Cardiac muscle cell (in vitro differentiated cells and primary cell): ENCODE data around the gene PPHLN1. TPM values are rescaled to one million over a fixed set of nuclear protein-coding genes. Genes with fewer than 3 reads are reported as not detected.
"Not testable (repeated sequence)": the region's sequence is repeated elsewhere in the genome, so short reads cannot be mapped to it uniquely, and the experiment has no call there.

Source experiments
- DNase-seq, 2 donors: peaks; one replicate each; pipeline versions ENCODE4 v3.0.0 to v3.0.0-alpha.2; 2010 to 2017; ENCODE audit warnings: low read depth in 1 of 2, low spot score in 1 of 2
- H3K27ac ChIP-seq: fragments of 200-600 bp; sonication (generic); 2 replicates; pipeline ENCODE4 v1.5.1; 2016
- H3K27me3 ChIP-seq: fragments of 200-600 bp; sonication (generic); 2 replicates; pipeline ENCODE4 v1.6.0; 2016; ENCODE audit warnings: control low read depth
- H3K36me3 ChIP-seq: fragments of 200-600 bp; sonication (generic); 2 replicates; pipeline ENCODE4 v1.5.1; 2016; ENCODE audit warnings: control low read depth
- H3K4me1 ChIP-seq: fragments of 200-600 bp; sonication (generic); 2 replicates; pipeline ENCODE4 v1.8.1; 2017; ENCODE audit warnings: low read depth, mild to moderate bottlenecking, mixed run types
- H3K4me3 ChIP-seq: fragments of 200-600 bp; sonication (generic); 2 replicates; pipeline ENCODE4 v1.5.1; 2016; ENCODE audit warnings: mild to moderate bottlenecking
- H3K9me3 ChIP-seq: fragments of 200-600 bp; sonication (generic); 2 replicates; pipeline ENCODE4 v1.5.1; 2017; ENCODE audit warnings: low read depth, mild to moderate bottlenecking, control low read depth
- CTCF ChIP-seq: IDR thresholded peaks from 2 replicates; pipeline ENCODE4 v1.5.1; 2012; ENCODE audit warnings: low read depth, mild to moderate bottlenecking, low read length
- polyA plus RNA-seq: library from polyadenylated mRNA; unstranded; fragments of >200 nt; fragmentation: Nextera tagmentation; extraction: Ambion mirVana; gene quantifications from 2 replicates; pipeline ENCODE4 v1.2.1, GENCODE V29; 2016
- total RNA-seq: library from RNA; depleted of rRNA; stranded (reverse); fragments of >200 nt; gene quantifications from 2 replicates; pipeline ENCODE4 v1.2.3, GENCODE V29; 2016

The PPHLN1 gene
- total and polyA plus RNA-seq, 2 experiments from 2014 or later = 70.6 to 77.6 TPM

GRCh38 chr12:42323856-42324255, 2.1 kb upstream of the PPHLN1 start:
- Histone ChIP-seq H3K4me3 (no peak overlapping the region), H3K36me3 (no peaks in the 10 kb centered on the region), H3K9me3 (no peaks in the 10 kb centered on the region), H3K27ac (no peak overlapping the region), H3K27me3 (no peaks in the 10 kb centered on the region), H3K4me1 (peaks cover 13% of the 10 kb centered on the region)
- no peak for TF ChIP-seq CTCF
- DNase-seq = no peak

GRCh38 chr12:42325326-42325652, 678 bp upstream of the PPHLN1 start:
- H3K4me1 ChIP-seq = peaks cover 13% of the 10 kb centered on the region

GRCh38 chr12:42326541-42327226, 717 bp downstream of the PPHLN1 start:
- peak overlapping the region; percentile 91 for H3K27ac ChIP-seq
- DNase-seq = peak; percentile 12 to 50

More at GRCh38 chr12:42325326-42325652, 678 bp upstream of the PPHLN1 start:
- no peaks in the 10 kb centered on the region for H3K9me3 ChIP-seq
- no peak for TF ChIP-seq CTCF
- peak overlapping the region; percentile 91 for H3K27ac ChIP-seq
- no peaks in the 10 kb centered on the region for H3K27me3 ChIP-seq
- H3K4me3 ChIP-seq = peak overlapping the region; percentile 62
- H3K36me3 ChIP-seq = no peaks in the 10 kb centered on the region
- DNase-seq = no peak

GRCh38 chr12:42327227-42327590, 1.2 kb downstream of the PPHLN1 start:
- no peak overlapping the region for H3K27ac ChIP-seq
- no peaks in the 10 kb centered on the region for H3K9me3 ChIP-seq
- H3K4me1 ChIP-seq = peaks cover 17% of the 10 kb centered on the region
- TF ChIP-seq CTCF = no peak
- DNase-seq = no peak
- H3K27me3 ChIP-seq = no peaks in the 10 kb centered on the region
- H3K4me3 ChIP-seq = peak overlapping the region; percentile 62
- no peaks in the 10 kb centered on the region for H3K36me3 ChIP-seq

More at GRCh38 chr12:42326541-42327226, 717 bp downstream of the PPHLN1 start:
- TF ChIP-seq CTCF = no peak
- no peaks in the 10 kb centered on the region for H3K27me3 ChIP-seq
- no peaks in the 10 kb centered on the region for H3K36me3 ChIP-seq
- H3K4me1 ChIP-seq = peaks cover 13% of the 10 kb centered on the region
- H3K4me3 ChIP-seq = peak overlapping the region; percentile 62
- no peaks in the 10 kb centered on the region for H3K9me3 ChIP-seq

- DNase-seq, H3K27me3 ChIP-seq: not testable (repeated sequence)
Measured at GRCh38 chr12:42330097-42330496, 4.1 kb downstream of the PPHLN1 start.

More at GRCh38 chr12:42330097-42330496, 4.1 kb downstream of the PPHLN1 start:
- not testable (repeated sequence) for H3K4me3 ChIP-seq, H3K9me3 ChIP-seq, H3K27ac ChIP-seq, H3K36me3 ChIP-seq
- H3K4me1 ChIP-seq = peaks cover 17% of the 10 kb centered on the region
